GM13977 (cell line): ENCODE measurements around the gene DGKI.

Experiments
- DNase-seq: peaks from one replicate; pipeline ENCODE4 v3.0.0; 2012; ENCODE audit warnings: low spot score
- CTCF ChIP-seq: IDR thresholded peaks from 2 replicates; pipeline ENCODE4 v1.5.1; 2012; ENCODE audit warnings: mild to moderate bottlenecking, control low read depth; ENCODE audit not compliant: insufficient read depth; ENCODE audit errors: extremely low read depth, missing control alignments
- in situ Hi-C: fragments of 300-500 bp; cut with MboI; formaldehyde crosslinking; loops from one replicate; pipeline ENCODE4 v1.12.0; 2022; ENCODE audit warnings: low sequenced_read_pairs, low pct_unique_long_range_greater_than_20kb, mixed read lengths, inconsistent platforms; ENCODE audit not compliant: unreplicated experiment

The DGKI gene

GRCh38 chr7:137880432-137880831 lies 33.7 kb upstream of the DGKI start:
- DNase-seq: no peak
- no peak for TF ChIP-seq CTCF
- in situ Hi-C loops: no loop called here

GRCh38 chr7:137879357-137880158 lies 32.8 kb upstream of the DGKI start:
- TF ChIP-seq CTCF: no peak
- in situ Hi-C loops: no loop called here
- peak; percentile 52 for DNase-seq

DNA sequence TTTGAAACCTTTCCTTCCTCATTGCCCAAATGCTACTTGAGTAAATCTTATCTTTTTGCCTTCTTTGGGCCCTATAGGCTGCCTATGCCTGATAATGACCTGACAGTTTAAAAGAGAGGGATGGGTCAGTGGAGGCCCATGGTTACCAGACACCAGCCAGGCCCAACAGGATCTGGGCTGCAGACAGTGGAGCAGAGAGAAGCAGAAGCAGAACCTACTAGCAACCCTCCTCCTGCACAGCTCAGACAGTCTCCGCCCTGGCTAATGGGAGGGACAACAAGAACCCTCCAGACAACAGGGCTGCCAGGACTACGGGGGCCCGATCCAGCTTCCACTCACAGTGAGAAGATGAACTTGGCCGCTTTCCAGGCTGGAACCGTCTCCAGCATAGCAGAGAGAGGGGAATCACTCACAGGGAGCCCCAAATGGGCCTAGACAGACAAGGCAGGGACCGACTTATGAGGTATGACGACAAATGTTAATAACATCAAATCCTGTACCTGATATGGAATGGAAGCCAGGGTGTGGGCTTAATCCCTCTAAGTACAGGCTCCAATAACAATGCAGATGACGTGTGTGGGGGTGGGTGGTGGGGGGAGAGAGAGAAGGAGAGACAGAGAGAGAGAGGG lies 31.7 kb upstream of the DGKI start:
- DNase-seq: no peak
- in situ Hi-C loops: no loop called here
- TF ChIP-seq CTCF: no peak

DNA sequence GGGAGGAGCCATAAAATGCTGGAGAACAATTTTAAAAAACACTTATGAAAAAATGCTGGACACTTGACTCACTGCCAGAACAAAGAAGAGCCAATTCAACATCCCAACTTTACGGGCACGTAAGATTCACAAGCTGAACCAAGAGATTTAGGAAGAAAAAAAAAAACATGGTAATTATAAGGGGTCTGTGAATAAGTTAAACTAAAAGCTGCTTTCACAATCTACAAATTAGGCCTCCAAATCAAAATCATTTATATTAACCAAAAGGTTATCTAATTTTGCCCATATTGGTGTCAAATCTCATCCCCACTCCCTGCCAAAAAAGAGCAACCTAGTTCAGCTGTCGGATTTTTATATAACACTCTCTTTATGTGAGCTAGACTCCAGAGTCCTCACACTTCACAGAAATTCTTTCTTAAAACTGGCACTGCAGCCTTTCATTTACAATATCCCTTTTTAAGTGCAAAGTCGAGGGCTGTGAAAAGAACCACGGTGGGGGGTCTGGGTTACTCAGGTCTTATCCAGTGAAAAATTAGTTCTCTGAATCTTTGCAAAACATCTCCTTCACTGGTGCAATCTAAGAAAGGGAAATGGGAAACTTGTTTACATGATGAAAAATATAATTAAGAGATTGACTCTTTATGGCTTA lies 30.4 kb upstream of the DGKI start:
- TF ChIP-seq CTCF: no peak
- no peak for DNase-seq
- in situ Hi-C loops: no loop called here

- in situ Hi-C loops: no loop called here
- no peak for DNase-seq
- no peak for TF ChIP-seq CTCF
Measured at GRCh38 chr7:137875746-137876145, 29.0 kb upstream of the DGKI start.

DNA sequence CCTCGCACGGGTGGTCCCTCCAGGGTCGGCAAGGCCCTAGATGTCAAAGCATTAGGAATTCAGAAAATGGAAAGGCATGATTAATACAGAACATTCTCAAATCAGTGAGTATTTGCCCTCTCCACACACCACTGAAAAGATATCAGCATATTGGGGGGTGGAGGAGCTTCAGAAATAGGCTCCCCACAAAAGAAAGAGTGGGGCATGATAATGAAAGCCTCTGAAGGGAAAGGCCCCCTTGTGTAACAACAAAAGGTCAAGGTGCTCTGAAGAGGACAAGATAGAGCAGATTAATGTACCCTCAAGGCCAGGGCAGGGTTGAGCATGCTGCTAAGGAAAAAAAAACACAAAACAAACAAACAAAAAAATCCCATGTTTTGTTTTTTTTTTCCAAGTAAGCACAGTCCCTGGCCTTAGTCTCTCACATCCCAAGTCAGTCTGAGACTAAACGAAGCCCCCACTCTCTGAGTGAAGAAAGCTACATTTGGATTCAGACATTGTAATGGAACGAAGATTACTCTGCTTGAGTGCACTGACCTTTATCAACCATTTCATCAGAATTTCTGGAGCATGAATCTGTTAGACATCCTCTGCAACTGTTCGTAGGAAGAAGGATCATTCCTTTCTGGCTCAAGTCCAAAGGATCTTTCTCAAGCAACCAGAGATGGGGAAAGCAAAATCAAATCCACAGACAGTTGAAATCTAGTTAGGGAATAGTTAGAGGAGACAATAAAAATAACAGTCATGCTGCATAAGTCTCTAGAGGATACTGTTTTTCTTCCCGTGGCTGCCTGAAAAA lies 27.4 kb upstream of the DGKI start:
- in situ Hi-C loops: no loop called here
- no peak for TF ChIP-seq CTCF
- no peak for DNase-seq
